ENCODE measurements around the gene CUTA. TPM values are rescaled to one million over a fixed set of nuclear protein-coding genes. Genes with fewer than 3 reads are reported as not detected.
A peak's percentile ranks its signal among the peaks of the same experiment; 100 is the strongest.

Gene CUTA
- total and polyA plus RNA-seq, 7 donors = 102 to 193 (median 136) TPM

DNA sequence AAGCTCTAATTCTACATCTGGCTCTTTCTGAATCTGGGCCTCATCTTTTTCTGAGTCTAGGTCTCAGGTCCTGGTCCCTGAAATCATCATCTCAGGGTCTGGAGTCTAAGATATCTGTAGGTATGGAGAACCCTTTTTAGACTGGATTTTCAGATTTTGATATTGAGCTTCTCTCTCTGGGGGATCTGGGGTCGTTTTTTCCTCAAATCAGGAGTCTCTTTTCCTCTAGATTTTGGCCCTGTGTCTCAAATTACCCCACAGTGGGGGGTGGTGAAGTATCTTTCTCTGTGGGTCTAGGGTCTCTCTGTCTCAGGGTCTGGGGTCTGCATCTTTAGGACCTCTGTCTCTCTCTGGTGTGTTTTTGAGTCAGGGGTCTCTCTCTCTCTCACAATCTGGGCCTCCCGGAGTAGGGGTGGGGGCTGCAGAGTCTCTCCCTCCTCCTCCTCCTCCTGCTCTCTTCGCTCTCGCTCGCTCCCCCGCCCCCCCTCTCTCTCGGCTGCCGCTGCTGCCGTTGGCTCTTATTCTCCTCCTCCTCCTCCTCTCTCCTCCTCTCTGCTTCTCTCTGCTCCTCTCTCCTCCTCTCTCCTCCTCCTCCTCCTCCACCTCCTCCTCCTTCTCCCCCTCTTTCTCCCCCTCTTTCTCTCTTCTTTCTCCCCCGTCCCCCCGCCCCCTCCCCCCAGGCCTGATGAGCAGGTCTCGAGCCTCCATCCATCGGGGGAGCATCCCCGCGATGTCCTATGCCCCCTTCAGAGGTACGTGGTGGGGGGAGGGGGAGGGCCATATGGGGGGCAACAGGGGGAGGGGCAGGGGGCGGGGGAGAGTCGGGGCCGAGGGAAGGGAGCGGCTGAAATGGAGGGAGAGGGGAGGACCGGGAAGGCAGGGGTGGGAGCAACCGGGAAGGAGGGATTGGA is 1.9 kb upstream of the CUTA start, which contains the start of gene SYNGAP1:
Gene SYNGAP1 (plus strand): TSS at position 486 of the 911 bp plus-strand sequence. CDS start 200 bp downstream, at position 686.
- 5 to 22% methylated on average over 22 of the region's 22 CpGs for WGBS, 2 donors
- peak within 1 kb of the TSS; percentile 93 to 97 (median 96) for H3K27ac ChIP-seq
- no peaks in the 10 kb centered on the region for H3K9me3 ChIP-seq
- peaks cover 0 to 19% (median 4%) of the 10 kb centered on the region in 4 donors for H3K36me3 ChIP-seq
- intact Hi-C loops (cut with DNase I) = loop anchor here (5.0 to 10.0 kb wide), 3 partner anchors 215 to 1225 kb away; partner anchors contain the start of genes GPSM3, HSD17B8, PBX2 and RING1
- no peaks in the 10 kb centered on the region for H3K27me3 ChIP-seq
- peaks cover 0 to 56% (median 48%) of the 10 kb centered on the region in 4 donors for H3K4me1 ChIP-seq
- TF ChIP-seq POLR2A (IDR thresholded peaks at IDR 0.05) = peak in 1 of 2 donors; percentile 24
- TF ChIP-seq, protein P1, sequence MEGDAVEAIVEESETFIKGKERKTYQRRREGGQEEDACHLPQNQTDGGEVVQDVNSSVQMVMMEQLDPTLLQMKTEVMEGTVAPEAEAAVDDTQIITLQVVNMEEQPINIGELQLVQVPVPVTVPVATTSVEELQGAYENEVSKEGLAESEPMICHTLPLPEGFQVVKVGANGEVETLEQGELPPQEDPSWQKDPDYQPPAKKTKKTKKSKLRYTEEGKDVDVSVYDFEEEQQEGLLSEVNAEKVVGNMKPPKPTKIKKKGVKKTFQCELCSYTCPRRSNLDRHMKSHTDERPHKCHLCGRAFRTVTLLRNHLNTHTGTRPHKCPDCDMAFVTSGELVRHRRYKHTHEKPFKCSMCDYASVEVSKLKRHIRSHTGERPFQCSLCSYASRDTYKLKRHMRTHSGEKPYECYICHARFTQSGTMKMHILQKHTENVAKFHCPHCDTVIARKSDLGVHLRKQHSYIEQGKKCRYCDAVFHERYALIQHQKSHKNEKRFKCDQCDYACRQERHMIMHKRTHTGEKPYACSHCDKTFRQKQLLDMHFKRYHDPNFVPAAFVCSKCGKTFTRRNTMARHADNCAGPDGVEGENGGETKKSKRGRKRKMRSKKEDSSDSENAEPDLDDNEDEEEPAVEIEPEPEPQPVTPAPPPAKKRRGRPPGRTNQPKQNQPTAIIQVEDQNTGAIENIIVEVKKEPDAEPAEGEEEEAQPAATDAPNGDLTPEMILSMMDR (IDR thresholded peaks at IDR 0.05) = no peak
- TF ChIP-seq POLR2AphosphoS5 (IDR thresholded peaks at IDR 0.05) = peak in 1 of 4 donors; percentile 41
- TF ChIP-seq EP300 (IDR thresholded peaks at IDR 0.05) = no peak
- peak; percentile 93 for DNase-seq
- peak within 1 kb of the TSS; percentile 37 to 50 (median 46) for H3K4me3 ChIP-seq

GRCh38 chr6:33418690-33419291 is 884 bp upstream of the CUTA start:
- H3K4me3 ChIP-seq = peak overlapping the region; percentile 15 to 76 (median 60)
- no peaks in the 10 kb centered on the region for H3K27me3 ChIP-seq
- H3K36me3 ChIP-seq = peaks cover 0 to 29% (median 12%) of the 10 kb centered on the region in 4 donors
- 47 to 54% methylated on average over 8 of the region's 8 CpGs for WGBS, 2 donors
- TF ChIP-seq POLR2A (IDR thresholded peaks at IDR 0.05) (no peak), EP300 (IDR thresholded peaks at IDR 0.05) (no peak), POLR2AphosphoS5 (IDR thresholded peaks at IDR 0.05) (no peak)
- TF ChIP-seq, protein P1 (IDR thresholded peaks at IDR 0.05) = no peak
- intact Hi-C loops (cut with DNase I) = loop anchor here (5.0 to 10.0 kb wide), 2 partner anchors 446 to 1224 kb away; partner anchors contain the start of genes GPSM3 and PBX2
- no peak for DNase-seq
- H3K4me1 ChIP-seq = peaks cover 0 to 47% (median 41%) of the 10 kb centered on the region in 4 donors
- H3K9me3 ChIP-seq = no peaks in the 10 kb centered on the region
- H3K27ac ChIP-seq = peak overlapping the region; percentile 93 to 97 (median 96)

DNA sequence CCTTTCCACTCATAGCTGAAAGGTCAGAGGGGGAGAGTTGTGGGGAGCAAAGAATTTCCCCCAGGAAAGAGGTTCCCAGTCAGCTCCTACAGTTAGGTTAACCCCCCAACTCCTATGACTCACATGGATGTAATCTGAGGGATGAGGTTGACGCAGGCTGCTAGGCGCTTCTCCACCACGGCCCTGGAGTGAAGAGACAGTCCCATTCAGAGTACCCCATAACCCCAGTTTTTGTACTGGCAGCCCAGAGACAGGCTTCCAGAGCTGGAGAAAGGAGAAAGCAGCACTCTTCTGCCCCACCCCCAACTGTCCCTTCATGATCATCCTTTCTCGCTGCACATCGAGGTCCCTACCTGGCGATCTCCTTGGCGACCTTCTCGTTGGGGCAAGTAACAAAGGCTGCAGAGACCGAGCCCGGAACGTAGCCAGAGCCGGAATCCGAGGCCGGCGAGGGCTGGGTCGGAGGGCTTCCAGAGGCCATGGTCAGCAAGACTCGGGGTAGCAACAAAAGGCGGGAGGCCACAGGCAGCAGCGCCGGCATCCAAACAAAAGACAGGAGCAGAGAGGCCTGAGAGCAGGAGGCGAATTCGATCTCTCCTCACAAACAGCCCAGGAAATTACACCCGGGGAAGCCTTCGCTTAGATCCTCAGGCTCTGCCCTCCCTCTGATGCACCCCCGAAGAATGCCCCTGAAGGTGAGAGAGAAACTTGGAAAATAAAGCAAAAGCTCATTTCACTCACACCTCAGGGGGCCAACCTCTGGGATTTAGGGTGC is 592 bp downstream of the CUTA start:
- no peaks in the 10 kb centered on the region for H3K27me3 ChIP-seq
- no peaks in the 10 kb centered on the region for H3K9me3 ChIP-seq
- H3K27ac ChIP-seq = peak overlapping the region; percentile 93 to 97 (median 96)
- H3K36me3 ChIP-seq = peaks cover 12 to 44% (median 27%) of the 10 kb centered on the region in 4 donors
- DNase-seq = no peak
- 1 to 2% methylated on average over 25 of the region's 25 CpGs for WGBS, 2 donors
- H3K4me3 ChIP-seq = peak overlapping the region; percentile 59 to 76 (median 62)
- TF ChIP-seq POLR2AphosphoS5 (IDR thresholded peaks at IDR 0.05) (no peak), EP300 (IDR thresholded peaks at IDR 0.05) (no peak), POLR2A (IDR thresholded peaks at IDR 0.05) (no peak)
- TF ChIP-seq, protein P1 (IDR thresholded peaks at IDR 0.05) = no peak
- H3K4me1 ChIP-seq = peaks cover 0 to 56% (median 48%) of the 10 kb centered on the region in 4 donors
- intact Hi-C loops (cut with DNase I) = loop anchor here (5.0 to 10.0 kb wide), 2 partner anchors 445 to 1223 kb away; partner anchors contain the start of genes GPSM3 and PBX2
